Measurements from ENCODE around the gene CACNA1C. TPM values are rescaled to one million over a fixed set of nuclear protein-coding genes. Genes with fewer than 3 reads are reported as not detected.
A peak's percentile ranks its signal among the peaks of the same experiment; 100 is the strongest.

The CACNA1C gene
- 1 to 10 TPM; 2.0 to 4.2 (median 2.5) TPM for total RNA-seq

GRCh38 chr12:2052826-2053678, at the start of gene CACNA1C:
CACNA1C (plus strand) TSS chr12:2052987; CDS start chr12:2053563, 576 bp downstream.
- peaks cover 0 to 8% of the 10 kb centered on the region in 2 donors for H3K4me1 ChIP-seq
- intact Hi-C loops (cut with DNase I), result loop anchor here (10.0 kb wide), 2 partner anchors 222 to 532 kb away; no protein-coding TSS in a partner anchor
- H3K36me3 ChIP-seq, result no peaks in the 10 kb centered on the region
- WGBS, 2 donors, result 1 to 2% methylated on average over 34 to 43 of the region's 90 CpGs
- H3K9me3 ChIP-seq, result no peaks in the 10 kb centered on the region
- TF ChIP-seq CTCF (IDR thresholded peaks at IDR 0.05) (peak in 2 of 6 experiments; percentile 26 to 27), POLR2A (IDR thresholded peaks at IDR 0.05) (no peak)
- peak; percentile 19 to 20 for DNase-seq
- peak within 1 kb of the TSS in 2 of 3 donors; percentile 16 to 37 for H3K4me3 ChIP-seq (replicated peaks in 1 of 3)
- no peak within 1 kb of the TSS for H3K27ac ChIP-seq
- no peaks in the 10 kb centered on the region for H3K27me3 ChIP-seq

- Histone ChIP-seq H3K27me3 (no peaks in the 10 kb centered on the region), H3K27ac (peak overlapping the region; percentile 74 to 90 (median 83)), H3K4me3 (replicated peaks in 1 of 3) (peak overlapping the region; percentile 93 to 96 (median 94)), H3K36me3 (no peaks in the 10 kb centered on the region), H3K4me1 (peaks cover 10 to 18% of the 10 kb centered on the region in 2 donors), H3K9me3 (no peaks in the 10 kb centered on the region)
- no peak for DNase-seq
- TF ChIP-seq CTCF (IDR thresholded peaks at IDR 0.05) (no peak), POLR2A (IDR thresholded peaks at IDR 0.05) (no peak)
- 0 to 1% methylated on average over 13 of the region's 13 CpGs for WGBS, 2 donors
- intact Hi-C loops (cut with DNase I), result no loop called here
Observed at GRCh38 chr12:2003676-2004112, 49.1 kb upstream of the CACNA1C start.

- peak; percentile 97 to 98 for DNase-seq
- intact Hi-C loops (cut with DNase I), result no loop called here
- peaks cover 10 to 18% of the 10 kb centered on the region in 2 donors for H3K4me1 ChIP-seq
- no peaks in the 10 kb centered on the region for H3K36me3 ChIP-seq
- peak within 1 kb of the TSS; percentile 74 to 90 (median 83) for H3K27ac ChIP-seq
- TF ChIP-seq POLR2A (IDR thresholded peaks at IDR 0.05) (peak in 1 of 2 donors; percentile 81), CTCF (IDR thresholded peaks at IDR 0.05) (peak in 1 of 6 experiments; percentile 33)
- no peaks in the 10 kb centered on the region for H3K27me3 ChIP-seq
- no peaks in the 10 kb centered on the region for H3K9me3 ChIP-seq
- 4 to 5% methylated on average over 30 to 45 of the region's 55 CpGs for WGBS, 2 donors
- H3K4me3 ChIP-seq (replicated peaks in 1 of 3), result peak within 1 kb of the TSS; percentile 93 to 96 (median 94)
Observed at GRCh38 chr12:2004113-2004929, 48.5 kb upstream of the CACNA1C start, which contains the start of gene DCP1B. DCP1B (minus strand) TSS chr12:2004457; CDS start chr12:2004431, 26 bp downstream.

- H3K27ac ChIP-seq, result no peak overlapping the region
- no peak overlapping the region for H3K4me3 ChIP-seq (replicated peaks in 1 of 3)
- intact Hi-C loops (cut with DNase I), result no loop called here
- no peak for TF ChIP-seq CTCF (IDR thresholded peaks at IDR 0.05)
- no peak for TF ChIP-seq POLR2A (IDR thresholded peaks at IDR 0.05)
- no peaks in the 10 kb centered on the region for H3K9me3 ChIP-seq
- WGBS, 2 donors, result 86% methylated on average over 5 of the region's 5 CpGs
- DNase-seq, result no peak
- no peaks in the 10 kb centered on the region for H3K36me3 ChIP-seq
- no peaks in the 10 kb centered on the region for H3K27me3 ChIP-seq
- peaks cover under 1 to 2% of the 10 kb centered on the region in 2 donors for H3K4me1 ChIP-seq
Observed at GRCh38 chr12:2008677-2009076, 44.1 kb upstream of the CACNA1C start.
